GM19023 (cell line): ENCODE results near the gene ARL13B.

Source experiments
- ATAC-seq: cut with Tn5 transposase; IDR thresholded peaks from one replicate; pipeline ENCODE4 v1.9.1; 2021; ENCODE audit warnings: mild to moderate bottlenecking, moderate library complexity; ENCODE audit not compliant: unreplicated experiment

Gene ARL13B

DNA sequence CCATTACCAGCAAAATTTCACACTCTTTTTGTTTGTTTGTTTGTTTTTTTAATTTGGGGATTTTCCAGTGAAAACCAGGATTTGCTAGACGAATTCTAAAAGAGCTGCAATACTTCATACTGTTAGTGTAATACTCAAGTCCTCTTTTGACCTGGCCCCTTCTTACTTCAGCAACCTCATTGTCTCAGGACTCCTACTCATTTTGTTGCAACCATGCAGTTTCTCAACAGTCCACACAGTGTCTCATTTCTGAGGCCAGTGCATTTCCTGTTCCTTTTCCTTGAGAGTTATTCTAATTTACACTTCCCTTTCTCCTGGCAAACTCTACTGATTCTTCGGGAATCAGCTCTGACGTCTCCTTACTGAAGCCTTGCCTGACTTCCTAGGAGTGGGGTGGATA lies 118.5 kb downstream of the ARL13B start:
- no peak for ATAC-seq

DNA sequence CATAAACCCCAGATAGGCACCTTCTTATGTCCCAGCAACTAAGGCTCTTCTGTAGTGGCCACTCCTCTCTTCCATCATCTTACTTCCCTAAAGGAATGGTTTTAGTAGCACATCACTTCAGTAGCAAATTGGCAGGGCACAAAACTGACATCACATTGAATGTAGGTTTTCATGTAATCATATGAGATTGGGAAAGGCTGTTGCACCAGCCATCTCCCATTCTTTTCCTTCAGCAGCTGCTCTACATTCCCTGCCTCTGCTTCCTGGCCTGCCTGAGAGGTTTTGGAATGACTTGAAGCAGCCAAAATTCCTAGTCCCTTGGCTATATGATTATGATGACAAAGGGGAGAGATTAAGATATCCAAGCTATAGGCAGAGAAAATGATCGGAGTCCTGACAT lies 119.4 kb downstream of the ARL13B start:
- ATAC-seq = no peak

DNA sequence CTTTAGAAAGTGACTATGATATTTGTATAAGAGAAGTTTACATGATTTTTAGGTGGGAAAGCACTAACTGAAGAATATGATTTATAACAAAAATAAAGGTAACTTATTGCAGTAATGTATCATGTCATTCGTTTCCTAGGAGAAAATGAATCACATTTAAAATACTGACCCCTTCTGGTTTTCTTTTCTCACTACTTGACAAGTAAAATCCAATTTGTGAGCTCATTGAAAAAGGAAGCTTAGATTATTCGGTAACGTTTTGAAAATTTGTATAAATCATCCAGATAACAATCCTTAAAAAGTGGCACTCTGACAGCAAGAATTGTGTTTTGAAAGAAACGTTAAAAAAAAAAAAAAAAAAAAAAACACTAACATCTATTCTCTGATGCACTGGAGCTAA lies 121.9 kb downstream of the ARL13B start:
- ATAC-seq = no peak
